B cell (primary cell): Measurements from ENCODE around the gene BANP.

Experiments
- EZH2 ChIP-seq: IDR thresholded peaks from 2 replicates; pipeline ENCODE4 v1.6.1; 2012; ENCODE audit warnings: borderline replicate concordance, low read depth, mild to moderate bottlenecking, moderate library complexity, low read length; ENCODE audit not compliant: insufficient read depth, poor library complexity, severe bottlenecking
- TF ChIP-seq, protein P1 (sequence below): fragments of 200-600 bp; IDR thresholded peaks from one replicate; pipeline ENCODE4 v1.8.0; 2022; ENCODE audit warnings: antibody characterized with exemption, mild to moderate bottlenecking

DNA sequence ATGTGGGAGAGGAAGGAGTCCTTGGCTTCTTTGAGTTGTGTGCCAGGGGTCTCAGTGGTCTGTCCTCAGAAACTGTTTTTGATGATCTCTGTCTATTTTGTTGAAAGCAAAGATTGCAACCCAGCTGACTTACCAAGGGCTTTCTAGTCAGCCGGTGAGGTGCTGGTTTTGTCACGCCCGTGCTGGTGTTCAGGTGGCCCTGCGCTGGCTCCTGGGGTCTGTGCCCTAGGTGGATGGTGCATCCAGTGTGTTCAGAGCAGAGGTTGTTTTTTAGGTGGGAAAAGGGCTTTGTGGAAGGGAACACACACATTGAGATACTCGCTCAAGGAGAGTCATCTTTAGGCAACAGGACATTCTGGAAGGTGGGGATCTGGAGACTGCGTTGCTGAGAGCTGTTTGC lies 51.0 kb downstream of the BANP start:
- TF ChIP-seq, protein P1, sequence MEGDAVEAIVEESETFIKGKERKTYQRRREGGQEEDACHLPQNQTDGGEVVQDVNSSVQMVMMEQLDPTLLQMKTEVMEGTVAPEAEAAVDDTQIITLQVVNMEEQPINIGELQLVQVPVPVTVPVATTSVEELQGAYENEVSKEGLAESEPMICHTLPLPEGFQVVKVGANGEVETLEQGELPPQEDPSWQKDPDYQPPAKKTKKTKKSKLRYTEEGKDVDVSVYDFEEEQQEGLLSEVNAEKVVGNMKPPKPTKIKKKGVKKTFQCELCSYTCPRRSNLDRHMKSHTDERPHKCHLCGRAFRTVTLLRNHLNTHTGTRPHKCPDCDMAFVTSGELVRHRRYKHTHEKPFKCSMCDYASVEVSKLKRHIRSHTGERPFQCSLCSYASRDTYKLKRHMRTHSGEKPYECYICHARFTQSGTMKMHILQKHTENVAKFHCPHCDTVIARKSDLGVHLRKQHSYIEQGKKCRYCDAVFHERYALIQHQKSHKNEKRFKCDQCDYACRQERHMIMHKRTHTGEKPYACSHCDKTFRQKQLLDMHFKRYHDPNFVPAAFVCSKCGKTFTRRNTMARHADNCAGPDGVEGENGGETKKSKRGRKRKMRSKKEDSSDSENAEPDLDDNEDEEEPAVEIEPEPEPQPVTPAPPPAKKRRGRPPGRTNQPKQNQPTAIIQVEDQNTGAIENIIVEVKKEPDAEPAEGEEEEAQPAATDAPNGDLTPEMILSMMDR: no peak
- no peak for TF ChIP-seq EZH2
